GM12873 (cell line): Measurements from ENCODE around the gene ARAP2.

Source experiments
- CTCF ChIP-seq: IDR thresholded peaks from 2 replicates; pipeline ENCODE4 v1.5.1; 2012; ENCODE audit warnings: low read depth, mild to moderate bottlenecking, moderate library complexity, low read length, control low read depth; ENCODE audit not compliant: insufficient read depth; ENCODE audit errors: missing control alignments

ARAP2 gene

DNA sequence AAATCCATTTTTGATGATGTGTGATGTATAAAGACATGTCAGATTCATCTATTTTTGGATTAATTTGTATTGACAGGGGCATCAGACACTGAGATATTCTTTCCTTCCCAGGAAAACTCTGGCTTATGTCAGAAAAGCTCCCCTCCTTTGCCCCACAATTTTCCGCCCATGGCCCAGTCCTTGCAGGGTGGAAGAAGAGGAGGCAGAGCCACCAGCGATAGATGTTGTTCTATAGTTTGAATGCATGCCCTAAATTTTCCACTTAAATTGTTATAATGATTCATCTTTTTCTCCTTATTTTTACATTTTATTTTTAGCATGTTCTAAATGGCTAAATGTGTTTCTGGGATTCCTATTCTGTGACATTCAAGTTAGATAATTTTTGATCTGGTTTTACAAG is 149.3 kb downstream of the ARAP2 start:
- TF ChIP-seq CTCF, result no peak

DNA sequence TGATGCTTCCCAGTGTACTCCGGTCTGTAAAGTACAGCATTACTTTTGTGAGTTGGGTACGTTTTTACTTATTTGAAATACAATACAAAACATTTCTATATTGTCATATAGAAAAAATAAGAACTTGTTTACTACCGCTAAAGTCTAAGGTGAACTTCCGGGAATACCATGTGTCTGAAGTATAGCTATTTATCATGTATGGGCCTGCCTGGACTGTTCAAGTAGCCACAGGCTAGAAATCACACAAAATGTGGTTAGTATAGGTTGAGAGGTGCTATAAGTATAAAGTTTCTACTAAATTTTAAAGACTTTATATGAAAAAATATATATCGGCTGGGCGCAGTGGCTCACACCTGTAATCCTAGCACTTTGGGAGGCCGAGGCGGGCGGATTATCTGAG is 152.3 kb downstream of the ARAP2 start:
- TF ChIP-seq CTCF, result no peak

- no peak for TF ChIP-seq CTCF
Measured at GRCh38 chr4:36088542-36088941, 155.8 kb downstream of the ARAP2 start.

- no peak for TF ChIP-seq CTCF
Measured at GRCh38 chr4:36086261-36086786, 158.0 kb downstream of the ARAP2 start.

GRCh38 chr4:36082817-36083216 is 161.5 kb downstream of the ARAP2 start:
- no peak for TF ChIP-seq CTCF

- TF ChIP-seq CTCF, result no peak
Measured at GRCh38 chr4:36081185-36081584, 163.1 kb downstream of the ARAP2 start.

GRCh38 chr4:36079666-36080065 is 164.6 kb downstream of the ARAP2 start:
- TF ChIP-seq CTCF, result no peak
